Endothelial cell of coronary artery (primary cell): ENCODE results near the gene KLHL10. TPM values are rescaled to one million over a fixed set of nuclear protein-coding genes. Genes with fewer than 3 reads are reported as not detected.

Experiments used
- total RNA-seq: library from RNA; depleted of rRNA; stranded (reverse); fragments of >200 nt; gene quantifications from 2 replicates; pipeline ENCODE4 v1.2.3, GENCODE V29; 2014

The KLHL10 gene
- total RNA-seq: 0.18 TPM in 1 of 2 replicates, not detected in the other

GRCh38 chr17:41837761-41838538 lies at the start of gene KLHL10:
TSS of gene KLHL10 (plus strand) at chr17:41837825. CDS start at chr17:41837933, 108 bp downstream.

GRCh38 chr17:41811549-41812380 lies 25.9 kb upstream of the KLHL10 start, which contains the start of gene P3H4:
TSS of gene P3H4 (minus strand) at chr17:41811949. CDS start at chr17:41811915, 34 bp downstream.

GRCh38 chr17:41812381-41813151 lies 25.1 kb upstream of the KLHL10 start, which contains the start of gene FKBP10:
TSS of gene FKBP10 (plus strand) at chr17:41813004. CDS start at chr17:41813035, 31 bp downstream.

GRCh38 chr17:41835800-41836549 lies 1.6 kb upstream of the KLHL10 start, which contains the start of gene NT5C3B:
TSS of gene NT5C3B (minus strand) at chr17:41836232. CDS start at chr17:41836193, 39 bp downstream.

GRCh38 chr17:41864836-41865595 lies 27.4 kb downstream of the KLHL10 start, which contains the start of gene KLHL11:
TSS of gene KLHL11 (minus strand) at chr17:41865423. CDS start at chr17:41865370, 53 bp downstream.

Other genes starting within 250 kb of the KLHL10 start
- gene KRT16, start 225.1 kb upstream of the KLHL10 start, total RNA-seq: 0.09 TPM in 1 of 2 replicates, not detected in the other
- gene KRT17, start 213.2 kb upstream of the KLHL10 start, total RNA-seq: 2.2 and 2.4 TPM in 2 replicates
- gene EIF1, start 148.9 kb upstream of the KLHL10 start, total RNA-seq: 68.4 and 86.9 TPM in 2 replicates
- gene GAST, start 125.5 kb upstream of the KLHL10 start, total RNA-seq: not detected in 2 replicates
- gene HAP1, start 103.2 kb upstream of the KLHL10 start, total RNA-seq: 0.28 and 0.36 TPM in 2 replicates
- gene JUP, start 51.1 kb upstream of the KLHL10 start, total RNA-seq: 79.8 and 113 TPM in 2 replicates
- 62.4 and 107 TPM in 2 replicates for gene P3H4, start 25.9 kb upstream of the KLHL10 start, total RNA-seq
- gene FKBP10, start 24.8 kb upstream of the KLHL10 start, total RNA-seq: 103 and 201 TPM in 2 replicates
- 54.4 and 54.8 TPM in 2 replicates for gene NT5C3B, start 1.6 kb upstream of the KLHL10 start, total RNA-seq
- gene KLHL11, start 27.6 kb downstream of the KLHL10 start, total RNA-seq: 23.9 and 26.9 TPM in 2 replicates
- 202 and 207 TPM in 2 replicates for gene ACLY, start 81.1 kb downstream of the KLHL10 start, total RNA-seq
- 0.18 and 0.28 TPM in 2 replicates for gene ODAD4, start 92.8 kb downstream of the KLHL10 start, total RNA-seq
- 50.8 and 58.7 TPM in 2 replicates for gene CNP, start 129.0 kb downstream of the KLHL10 start, total RNA-seq
- gene DNAJC7, start 179.6 kb downstream of the KLHL10 start, total RNA-seq: 92.2 and 100 TPM in 2 replicates
- gene NKIRAS2, start 182.3 kb downstream of the KLHL10 start, total RNA-seq: 30.4 and 33.5 TPM in 2 replicates
- gene C17orf113, start 212.8 kb downstream of the KLHL10 start, total RNA-seq: 0.09 and 0.28 TPM in 2 replicates